HCT116 (cell line): ENCODE measurements around the gene C1orf167.

Experiments
- CEBPB ChIP-seq: IDR thresholded peaks from 2 replicates; pipeline ENCODE4 v1.6.1; 2012; ENCODE audit warnings: low read depth
- CTCF ChIP-seq, 3 experiments: fragments of 200-600 bp in 1 of 3; sonication (generic) in 1 of 3; IDR thresholded peaks in 2 of 3; conservative IDR thresholded peaks in 1 of 3; 2 replicates each; pipeline ENCODE4 v1.5.1; 2012 to 2017; ENCODE audit warnings: low read depth in 2 of 3, low read length in 2 of 3, antibody characterized with exemption in 1 of 3, borderline replicate concordance in 1 of 3, control low read depth in 1 of 3, mild to moderate bottlenecking in 1 of 3, mixed read lengths in 1 of 3, mixed run types in 1 of 3, moderate library complexity in 1 of 3; ENCODE audit not compliant: insufficient read depth in 1 of 3
- JUND ChIP-seq: IDR thresholded peaks from 2 replicates; pipeline ENCODE4 v1.6.1; 2012
- MAX ChIP-seq: IDR thresholded peaks from 2 replicates; pipeline ENCODE4 v1.6.1; 2012
- POLR2A ChIP-seq: IDR thresholded peaks from 2 replicates; pipeline ENCODE4 v1.7.0; 2011; ENCODE audit warnings: borderline replicate concordance; ENCODE audit not compliant: insufficient read depth, insufficient read length; ENCODE audit errors: extremely low read depth
- POLR2AphosphoS5 ChIP-seq: IDR thresholded peaks from 2 replicates; pipeline ENCODE4 v1.6.1; 2011; ENCODE audit warnings: mild to moderate bottlenecking, low read depth, low read length, moderate library complexity
- RAD21 ChIP-seq: IDR thresholded peaks from 2 replicates; pipeline ENCODE4 v1.6.1; 2012; ENCODE audit warnings: low read depth, mild to moderate bottlenecking

- TF ChIP-seq POLR2AphosphoS5: no peak
- no peak for TF ChIP-seq POLR2A
- TF ChIP-seq MAX: no peak
- no peak for TF ChIP-seq RAD21
- no peak for TF ChIP-seq CTCF (IDR thresholded peaks at IDR 0.05 in 2 of 3, conservative IDR thresholded peaks at IDR 0.05 in 1 of 3; ENCODE audit: borderline replicate concordance in 1 of 3, insufficient read depth in 1 of 3, low read depth in 2 of 3, low read length in 2 of 3)
- no peak for TF ChIP-seq JUND
- TF ChIP-seq CEBPB: no peak
These were observed 10.5 kb downstream of the C1orf167 start for GRCh38 chr1:11772458-11772857.
